Mesenteric fat pad (tissue), 1 donor: ENCODE results near the gene FMC1. TPM values are rescaled to one million over a fixed set of nuclear protein-coding genes. Genes with fewer than 3 reads are reported as not detected.

Experiments
- DNase-seq: peaks from one replicate; pipeline ENCODE4 v3.0.0-alpha.2; 2020; ENCODE audit warnings: low spot score
- total RNA-seq: library from RNA; stranded (reverse); fragmentation: NEBNext Ultra II Directional; extraction: Animal tissue kit (Norgen Biotek cat#: 25700); gene quantifications from one replicate; pipeline ENCODE4 v1.2.1, GENCODE V29; 2021
- donor health status: DM: yes; HTN: yes; CAD: no.

Gene FMC1
- total RNA-seq, 1 donor from 2014 or later = 9.9 TPM

DNA sequence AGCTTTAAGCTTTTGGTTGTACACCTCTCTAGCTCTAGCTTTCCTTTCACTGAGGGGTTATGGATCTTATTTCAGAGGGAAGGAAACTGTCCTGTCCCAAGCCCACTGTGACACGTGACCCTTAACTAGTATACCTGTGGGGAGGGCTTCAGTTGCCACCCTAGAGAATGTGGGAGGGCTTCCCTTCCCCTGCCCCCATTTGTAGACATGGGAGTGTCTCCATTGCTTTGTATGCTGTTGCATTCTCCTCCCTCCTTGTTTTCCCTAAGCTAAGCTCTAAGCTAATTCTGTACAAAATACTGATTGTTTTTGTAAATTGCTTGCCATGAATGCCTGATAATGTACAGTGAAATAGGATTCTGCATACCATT, 29.8 kb downstream of the FMC1 start:
- DNase-seq = no peak

DNA sequence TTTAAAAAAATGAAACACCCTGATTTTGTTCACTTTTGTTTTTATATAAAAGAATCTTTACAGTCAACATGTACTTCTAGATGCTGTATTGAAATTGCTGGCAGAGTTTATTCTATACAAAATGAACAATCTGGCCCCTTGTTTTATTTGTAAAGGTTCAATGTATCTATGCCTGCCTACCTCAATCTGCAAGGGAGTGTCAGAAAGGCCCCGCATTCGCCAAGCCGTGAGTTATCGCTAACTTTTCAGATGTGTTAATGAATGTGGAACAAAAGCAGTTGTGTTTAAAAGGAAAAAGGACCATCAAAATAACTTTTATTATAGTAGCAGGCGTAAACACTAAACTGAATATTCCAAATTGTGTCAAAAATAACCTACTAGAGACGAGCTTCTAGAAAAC, 33.1 kb downstream of the FMC1 start:
- no peak for DNase-seq

DNA sequence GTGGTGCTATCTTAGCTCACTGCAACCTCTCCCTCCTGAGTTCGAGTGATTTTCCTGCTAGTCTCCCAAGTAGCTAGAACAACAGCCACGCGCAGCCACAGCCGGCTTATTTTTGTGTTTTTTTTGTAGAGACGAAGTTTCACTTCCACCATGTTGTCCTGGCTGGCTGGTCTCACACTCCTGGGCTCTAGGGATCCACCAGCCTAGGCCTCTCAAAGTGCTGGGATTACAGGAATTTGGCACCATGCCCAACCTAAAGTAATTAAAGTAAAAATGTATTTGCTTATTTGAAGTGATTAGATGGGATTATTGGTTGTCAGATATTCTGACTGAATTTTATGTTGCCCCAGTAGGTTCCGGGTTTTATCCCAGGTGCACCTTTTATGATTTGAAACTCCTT, 41.3 kb downstream of the FMC1 start:
- no peak for DNase-seq

DNA sequence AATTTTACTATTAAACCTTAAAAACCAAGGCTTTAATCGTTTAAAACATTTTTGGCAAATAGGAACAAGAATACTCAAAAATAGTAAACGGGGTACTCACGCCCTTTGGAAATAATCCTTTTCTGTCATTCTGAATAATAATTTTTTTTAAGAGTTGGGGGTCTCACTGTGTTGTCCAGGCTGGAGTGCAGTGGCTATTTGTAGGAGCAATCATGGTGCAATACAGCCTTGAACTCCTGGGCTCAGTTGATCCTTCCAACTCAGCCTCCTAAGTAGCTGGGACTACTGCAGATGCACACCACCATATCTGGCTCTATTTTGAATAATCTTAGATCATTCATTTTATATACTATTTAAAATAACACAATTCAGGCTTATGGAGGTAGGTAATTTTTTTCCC, 43.5 kb downstream of the FMC1 start:
- DNase-seq = no peak

DNA sequence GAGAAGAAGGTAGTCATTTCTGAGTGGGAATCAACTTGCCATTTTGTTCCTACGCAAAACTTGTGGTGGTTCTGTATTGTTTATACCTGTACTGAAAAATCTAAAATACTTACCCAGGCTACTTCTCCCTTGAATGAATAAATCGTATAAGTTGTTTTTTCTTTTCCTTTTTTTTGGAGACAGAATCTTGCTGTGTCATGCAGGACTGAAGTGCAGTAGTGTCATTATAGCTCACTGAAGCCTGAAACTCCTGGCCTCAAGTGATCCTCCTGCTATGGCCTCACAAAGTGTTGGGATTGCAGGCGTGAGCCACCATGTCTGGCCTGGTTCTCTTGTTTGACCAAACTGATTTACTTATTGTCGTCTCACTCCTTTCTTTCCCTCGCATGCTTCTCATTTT, 46.5 kb downstream of the FMC1 start:
- no peak for DNase-seq

DNA sequence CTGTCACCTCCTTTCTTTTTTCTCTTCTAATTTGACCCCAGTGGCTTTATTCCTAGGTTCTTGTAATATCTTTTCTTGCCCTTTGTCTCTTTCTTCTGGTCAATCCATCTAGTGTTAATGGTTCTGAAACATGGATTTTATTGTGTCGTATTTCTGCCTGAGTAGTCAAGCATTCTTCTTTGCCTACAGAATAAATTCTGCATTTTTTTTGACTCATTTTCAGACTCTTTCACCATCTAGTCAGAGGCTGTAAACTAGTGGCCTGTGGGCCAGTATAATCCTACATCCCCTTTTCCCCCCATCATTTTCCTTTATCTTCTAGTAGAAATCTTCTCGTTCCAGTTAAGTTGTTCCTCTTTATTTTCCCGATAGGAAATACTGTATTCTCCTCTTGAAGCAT, 48.0 kb downstream of the FMC1 start:
- no peak for DNase-seq

DNA sequence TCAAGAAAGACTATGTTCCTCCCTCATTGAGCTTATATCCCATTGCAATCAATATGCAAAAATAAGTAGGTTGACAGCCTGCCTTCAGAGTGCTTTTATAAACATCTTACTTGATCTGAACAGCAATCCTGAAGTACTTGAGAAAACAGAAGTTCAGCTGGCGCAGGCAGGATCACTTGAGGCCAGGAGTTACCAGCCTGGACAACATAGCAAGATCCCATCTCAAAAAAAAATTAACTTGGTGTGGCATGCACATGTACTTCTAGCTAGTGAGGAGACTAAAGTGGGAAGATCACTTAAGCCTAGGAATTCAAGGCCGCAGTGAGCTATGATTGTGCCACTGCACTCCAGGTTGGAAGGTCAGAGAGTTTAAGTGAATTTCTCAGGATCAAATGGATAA, 48.6 kb downstream of the FMC1 start:
- DNase-seq = no peak

DNA sequence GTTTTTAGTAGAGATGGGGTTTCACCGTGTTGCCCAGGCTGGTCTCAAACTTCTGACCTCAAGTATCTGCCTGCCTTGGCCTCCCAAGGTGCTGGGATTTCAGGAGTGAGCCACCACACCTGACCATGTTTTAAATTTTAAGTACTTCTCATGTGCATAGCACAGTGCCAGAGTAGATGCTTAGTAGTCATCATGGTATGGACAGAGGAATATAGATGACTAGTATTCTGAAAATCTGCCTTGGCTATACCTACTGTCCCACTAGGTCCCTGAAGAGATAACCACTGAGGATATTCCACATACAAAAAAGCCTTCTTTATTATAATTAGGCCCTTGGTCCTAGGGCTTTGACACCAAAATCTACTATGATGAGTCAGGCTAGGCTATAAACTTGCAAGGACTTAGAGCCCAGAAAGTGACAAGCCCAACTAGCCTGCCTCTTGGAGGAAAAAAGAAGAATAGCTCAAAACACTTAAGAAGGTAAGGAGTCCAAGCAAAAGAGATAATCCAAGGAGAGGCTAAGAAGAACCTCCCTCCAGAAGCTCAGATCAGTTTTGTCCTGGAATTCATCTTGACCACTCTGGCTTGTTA, 52.6 kb downstream of the FMC1 start:
- no peak for DNase-seq

DNA sequence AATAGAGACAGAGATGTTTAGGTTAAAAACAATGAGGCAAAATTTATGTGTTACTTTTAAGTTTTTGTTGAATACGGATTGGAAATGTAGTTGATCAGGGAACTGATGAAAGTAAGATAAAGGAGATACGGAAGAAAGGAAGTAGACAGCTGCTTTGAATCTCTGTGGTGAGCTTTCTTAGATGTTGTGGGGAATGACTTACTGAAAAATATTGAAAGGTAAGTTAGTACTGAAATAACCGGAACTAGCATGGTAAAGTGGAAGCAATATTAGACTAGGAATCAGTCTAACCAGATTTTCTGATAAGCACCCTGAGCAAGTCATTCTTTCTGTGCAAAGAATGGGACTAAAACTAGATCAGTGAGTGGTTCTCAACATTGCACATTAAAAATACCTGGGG, 53.4 kb downstream of the FMC1 start:
- DNase-seq = no peak

Other genes starting within 250 kb of the FMC1 start
- 35.0 TPM for gene ZC3HAV1, start 231.6 kb upstream of the FMC1 start, total RNA-seq
- 13.5 TPM for gene UBN2, start 110.1 kb upstream of the FMC1 start, total RNA-seq
- gene LUC7L2, start 18.6 kb downstream of the FMC1 start, total RNA-seq = 67.3 TPM
- not detected for gene KLRG2, start 142.3 kb downstream of the FMC1 start, total RNA-seq
- gene CLEC2L, start 182.3 kb downstream of the FMC1 start, total RNA-seq = not detected